Left ventricle myocardium inferior (tissue), 1 donor: ENCODE results near the gene SH3BP5. TPM values are rescaled to one million over a fixed set of nuclear protein-coding genes. Genes with fewer than 3 reads are reported as not detected.
A peak's percentile ranks its signal among the peaks of the same experiment; 100 is the strongest.

Experiments
- DNase-seq: peaks from one replicate; pipeline ENCODE4 v3.0.0-alpha.2; 2020
- H3K27ac ChIP-seq: fragments of 200-600 bp; replicated peaks from 2 replicates; pipeline ENCODE4 v1.8.0; 2021
- H3K27me3 ChIP-seq: fragments of 200-600 bp; 2 replicates; pipeline ENCODE4 v1.8.0; 2021; ENCODE audit warnings: low read depth
- H3K36me3 ChIP-seq: fragments of 200-600 bp; 2 replicates; pipeline ENCODE4 v1.8.0; 2021
- H3K4me1 ChIP-seq: fragments of 200-600 bp; 2 replicates; pipeline ENCODE4 v1.8.0; 2021
- H3K4me3 ChIP-seq: fragments of 200-600 bp; 2 replicates; pipeline ENCODE4 v1.8.0; 2021; ENCODE audit warnings: mild to moderate bottlenecking, moderate library complexity
- H3K9me3 ChIP-seq: fragments of 200-600 bp; replicated peaks from 2 replicates; pipeline ENCODE4 v1.8.0; 2021
- intact Hi-C: fragments of 100-400 bp; cut with micrococcal nuclease; formaldehyde crosslinking; loops from one replicate; pipeline ENCODE4 v1.11.0; 2022
- total RNA-seq: library from RNA; stranded (reverse); fragmentation: NEBNext Ultra II Directional; extraction: Animal tissue kit (Norgen Biotek cat#: 25700); gene quantifications from one replicate; pipeline ENCODE4 v1.2.1, GENCODE V29; 2021
- TF ChIP-seq, protein P1 (sequence below): fragments of 200-600 bp; IDR thresholded peaks from 2 replicates; pipeline ENCODE4 v1.8.0; 2021; ENCODE audit warnings: antibody characterized with exemption, mild to moderate bottlenecking, borderline replicate concordance
- donor health status: DM: no; HTN: yes; CAD: no; lungs with severe emphysema.

Gene SH3BP5
- total RNA-seq, 1 donor from 2014 or later: 8.8 TPM

DNA sequence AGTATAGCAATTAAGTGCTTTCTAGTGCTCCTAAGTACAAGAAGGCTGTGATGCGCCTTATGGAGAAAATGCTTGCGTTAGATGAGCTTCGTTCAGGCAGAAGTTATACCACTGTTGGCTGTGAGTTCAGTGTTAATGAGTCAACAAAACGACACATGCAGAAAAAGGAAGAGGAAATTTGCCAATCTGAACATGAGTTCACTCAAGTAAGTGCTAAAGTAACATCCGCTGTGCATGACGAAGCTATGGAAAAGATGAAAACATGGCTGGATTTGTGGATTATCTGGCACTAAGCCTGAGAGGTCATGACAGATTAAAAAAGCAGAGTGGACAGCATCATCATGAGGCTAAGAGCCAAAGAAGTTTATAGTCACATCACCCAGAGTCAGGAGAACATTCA lies 36.9 kb downstream of the SH3BP5 start:
- TF ChIP-seq, protein P1, sequence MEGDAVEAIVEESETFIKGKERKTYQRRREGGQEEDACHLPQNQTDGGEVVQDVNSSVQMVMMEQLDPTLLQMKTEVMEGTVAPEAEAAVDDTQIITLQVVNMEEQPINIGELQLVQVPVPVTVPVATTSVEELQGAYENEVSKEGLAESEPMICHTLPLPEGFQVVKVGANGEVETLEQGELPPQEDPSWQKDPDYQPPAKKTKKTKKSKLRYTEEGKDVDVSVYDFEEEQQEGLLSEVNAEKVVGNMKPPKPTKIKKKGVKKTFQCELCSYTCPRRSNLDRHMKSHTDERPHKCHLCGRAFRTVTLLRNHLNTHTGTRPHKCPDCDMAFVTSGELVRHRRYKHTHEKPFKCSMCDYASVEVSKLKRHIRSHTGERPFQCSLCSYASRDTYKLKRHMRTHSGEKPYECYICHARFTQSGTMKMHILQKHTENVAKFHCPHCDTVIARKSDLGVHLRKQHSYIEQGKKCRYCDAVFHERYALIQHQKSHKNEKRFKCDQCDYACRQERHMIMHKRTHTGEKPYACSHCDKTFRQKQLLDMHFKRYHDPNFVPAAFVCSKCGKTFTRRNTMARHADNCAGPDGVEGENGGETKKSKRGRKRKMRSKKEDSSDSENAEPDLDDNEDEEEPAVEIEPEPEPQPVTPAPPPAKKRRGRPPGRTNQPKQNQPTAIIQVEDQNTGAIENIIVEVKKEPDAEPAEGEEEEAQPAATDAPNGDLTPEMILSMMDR: no peak
- H3K27me3 ChIP-seq: no peaks in the 10 kb centered on the region
- H3K4me1 ChIP-seq: peaks cover 62% of the 10 kb centered on the region
- DNase-seq: no peak
- H3K27ac ChIP-seq: peak overlapping the region; percentile 75
- H3K9me3 ChIP-seq: no peaks in the 10 kb centered on the region
- no peaks in the 10 kb centered on the region for H3K36me3 ChIP-seq
- no peak overlapping the region for H3K4me3 ChIP-seq
- intact Hi-C loops: no loop called here

DNA sequence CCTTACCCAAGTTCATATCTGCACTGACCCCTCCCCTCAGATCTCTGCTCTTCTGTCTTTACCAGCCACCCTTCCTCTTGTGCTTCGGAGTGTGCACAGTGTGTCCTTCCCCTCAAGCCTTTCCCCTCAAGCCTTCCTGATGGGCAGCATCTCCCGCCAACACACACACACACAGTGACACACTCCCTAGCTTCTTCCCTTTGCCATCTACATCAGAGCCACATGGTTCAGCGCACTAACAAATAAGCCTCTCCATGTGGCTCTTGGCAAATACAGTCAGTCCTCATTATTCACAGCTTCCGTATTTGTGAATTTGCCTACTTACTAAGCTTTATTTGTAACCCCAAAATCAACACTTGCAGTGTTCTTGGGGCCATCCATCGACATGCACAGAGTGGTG lies 37.5 kb downstream of the SH3BP5 start:
- intact Hi-C loops: no loop called here

DNA sequence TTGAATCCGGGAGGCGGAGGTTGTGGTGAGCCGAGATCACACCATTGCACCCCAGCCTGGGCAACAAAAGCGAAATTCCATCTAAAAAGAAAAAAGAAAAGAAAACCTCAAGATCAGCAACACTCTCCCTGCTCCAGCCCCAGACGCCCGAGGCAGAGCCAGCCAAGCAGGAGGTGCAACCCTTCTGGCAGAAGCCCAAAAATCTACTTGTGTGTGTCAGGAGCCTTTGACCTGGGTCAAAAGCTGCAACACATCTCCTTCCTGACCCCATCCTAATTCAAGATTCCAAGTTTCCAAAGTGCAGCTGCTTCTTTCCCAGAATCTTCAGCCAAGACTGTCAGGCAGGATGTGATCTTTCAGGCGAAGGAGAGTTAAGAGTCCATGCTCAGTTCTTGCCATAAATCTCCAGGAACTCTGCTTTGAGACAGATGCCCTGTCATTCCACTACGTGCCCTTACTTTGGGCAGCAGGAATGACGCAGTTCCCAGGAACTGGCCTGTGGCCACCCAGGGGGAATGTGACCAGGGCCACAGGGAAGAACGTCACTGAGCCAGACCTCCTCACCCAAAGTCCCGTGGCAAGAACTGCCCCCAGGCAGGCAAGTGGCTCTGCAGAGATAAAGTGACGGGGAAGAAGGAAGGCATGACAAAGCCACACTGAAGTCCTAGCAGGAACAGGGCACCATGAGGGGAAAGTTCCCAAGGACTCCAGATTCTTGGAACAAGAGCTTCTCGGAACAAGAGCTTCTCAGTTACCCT lies 39.4 kb downstream of the SH3BP5 start:
- no peaks in the 10 kb centered on the region for H3K9me3 ChIP-seq
- H3K27me3 ChIP-seq: no peaks in the 10 kb centered on the region
- H3K4me3 ChIP-seq: no peak overlapping the region
- peak overlapping the region; percentile 75 for H3K27ac ChIP-seq
- no peaks in the 10 kb centered on the region for H3K36me3 ChIP-seq
- peaks cover 52% of the 10 kb centered on the region for H3K4me1 ChIP-seq
- intact Hi-C loops: no loop called here
- TF ChIP-seq, protein P1: no peak
- no peak for DNase-seq

More for the DNA sequence above, 37.5 kb downstream of the SH3BP5 start:
- DNase-seq: no peak
- no peak overlapping the region for H3K4me3 ChIP-seq
- no peaks in the 10 kb centered on the region for H3K9me3 ChIP-seq
- H3K36me3 ChIP-seq: no peaks in the 10 kb centered on the region
- H3K27me3 ChIP-seq: no peaks in the 10 kb centered on the region
- peak overlapping the region; percentile 75 for H3K27ac ChIP-seq
- TF ChIP-seq, protein P1: no peak
- peaks cover 56% of the 10 kb centered on the region for H3K4me1 ChIP-seq

DNA sequence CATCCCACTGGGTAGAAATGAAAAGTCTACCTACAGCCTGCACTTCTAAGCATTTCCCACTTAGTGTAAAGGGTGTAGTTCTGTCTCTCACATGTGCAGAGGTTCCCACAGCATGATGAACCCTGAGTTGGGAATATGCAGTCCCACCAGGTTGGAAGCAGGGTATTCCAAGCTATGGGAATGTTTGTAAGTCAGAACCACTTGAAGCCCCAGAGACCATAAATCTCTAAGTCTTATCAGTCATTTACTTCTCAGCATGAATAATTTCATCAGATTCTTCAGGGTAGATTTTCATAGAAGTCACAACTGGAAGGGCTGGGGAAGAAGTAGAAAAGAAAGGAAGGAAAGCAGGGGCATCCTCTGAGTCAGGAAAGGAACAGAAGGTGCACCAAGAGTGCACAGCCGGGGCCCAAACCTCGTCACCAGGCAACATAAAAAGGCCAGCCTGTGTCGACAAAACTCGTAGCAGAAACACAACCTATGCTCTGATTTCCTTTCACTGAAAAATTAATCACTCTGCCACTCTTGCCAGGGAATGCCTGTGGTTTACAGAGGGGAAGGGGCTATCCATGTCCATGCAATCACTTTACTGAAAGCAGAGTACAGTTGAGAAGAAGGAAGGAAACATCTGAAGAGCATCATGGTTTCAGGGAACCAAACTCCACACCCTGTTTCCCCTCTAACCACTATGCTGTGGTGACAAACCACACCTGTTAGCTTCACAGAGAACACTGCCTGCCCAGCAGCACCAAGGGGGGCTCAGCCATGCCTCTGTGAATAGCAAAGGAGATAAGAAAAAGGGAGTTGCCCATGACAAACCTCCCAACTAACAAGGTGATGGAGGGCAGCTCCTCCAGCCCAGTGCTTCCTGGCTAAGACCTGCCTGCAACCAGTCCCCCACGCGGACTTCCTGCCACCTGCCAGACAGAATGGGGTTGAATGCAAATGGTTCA lies 40.5 kb downstream of the SH3BP5 start:
- peaks cover 63% of the 10 kb centered on the region for H3K4me1 ChIP-seq
- TF ChIP-seq, protein P1: no peak
- intact Hi-C loops: no loop called here
- no peak for DNase-seq
- no peak overlapping the region for H3K4me3 ChIP-seq
- H3K27ac ChIP-seq: peak overlapping the region; percentile 75
- no peaks in the 10 kb centered on the region for H3K9me3 ChIP-seq
- no peaks in the 10 kb centered on the region for H3K27me3 ChIP-seq
- H3K36me3 ChIP-seq: no peaks in the 10 kb centered on the region

DNA sequence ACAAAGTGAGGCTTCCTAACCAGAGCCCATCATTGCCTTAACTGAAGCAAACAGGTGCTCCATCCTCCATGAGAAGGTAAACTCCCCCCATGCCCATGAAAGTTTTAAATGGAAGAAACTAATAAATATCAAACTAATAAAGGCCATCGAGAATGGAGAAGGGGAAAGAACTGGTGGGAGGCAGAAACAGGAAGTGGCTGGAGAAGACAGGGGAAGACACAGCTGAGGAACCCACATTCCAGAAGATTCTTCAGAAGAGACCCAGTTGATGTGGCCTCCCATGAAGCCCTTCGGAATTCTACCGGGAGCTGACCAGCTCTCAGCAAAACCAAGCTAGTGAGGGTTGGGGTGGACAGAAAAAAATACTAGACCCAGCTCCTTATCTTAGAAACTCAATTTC lies 41.6 kb downstream of the SH3BP5 start:
- Histone ChIP-seq H3K36me3 (no peaks in the 10 kb centered on the region), H3K4me1 (peaks cover 60% of the 10 kb centered on the region), H3K9me3 (no peaks in the 10 kb centered on the region), H3K27me3 (no peaks in the 10 kb centered on the region), H3K27ac (peak overlapping the region; percentile 25), H3K4me3 (no peak overlapping the region)
- TF ChIP-seq, protein P1: no peak
- intact Hi-C loops: no loop called here
- no peak for DNase-seq
